DND-41 (cell line): ENCODE data around the gene SULT1A1.
"Not testable (repeated sequence)": the region's sequence is repeated elsewhere in the genome, so short reads cannot be mapped to it uniquely, and the experiment has no call there.

ENCODE experiments used
- ATAC-seq: fragments of 200-7000 bp; cut with Tn5 transposase; 3 replicates; pipeline ENCODE4 v1.9.1; 2021; ENCODE audit warnings: low read depth; ENCODE audit not compliant: insufficient read depth
- DNase-seq: peaks from one replicate; pipeline ENCODE4 v3.0.0-alpha.2; 2020
- H2AFZ ChIP-seq: 2 replicates; pipeline ENCODE4 v1.6.0; 2012; ENCODE audit warnings: low read depth, low read length
- H3K27ac ChIP-seq: 2 replicates; pipeline ENCODE4 v1.5.1; 2012; ENCODE audit warnings: low read length, inconsistent platforms
- H3K27me3 ChIP-seq: fragments of 200-600 bp; sonication (generic); 2 replicates; pipeline ENCODE4 v1.6.0; 2012; ENCODE audit warnings: low read length, mild to moderate bottlenecking, inconsistent platforms; ENCODE audit not compliant: insufficient read depth, poor library complexity
- H3K36me3 ChIP-seq: 2 replicates; pipeline ENCODE4 v1.5.1; 2012; ENCODE audit warnings: low read length, inconsistent platforms; ENCODE audit not compliant: insufficient read depth
- H3K4me1 ChIP-seq: 2 replicates; pipeline ENCODE4 v1.5.1; 2012; ENCODE audit warnings: mild to moderate bottlenecking, low read length; ENCODE audit not compliant: insufficient read depth
- H3K4me2 ChIP-seq: 2 replicates; pipeline ENCODE4 v1.6.0; 2012; ENCODE audit warnings: mild to moderate bottlenecking, moderate library complexity, low read length, inconsistent platforms; ENCODE audit not compliant: insufficient read depth
- H3K4me3 ChIP-seq, 2 experiments: fragments of 200-600 bp in 1 of 2; shearing (Covaris generic) in 1 of 2; 2 replicates each; pipeline ENCODE4 v1.5.1; 2012 to 2016; ENCODE audit warnings: inconsistent platforms in 2 of 2, low read length in 2 of 2, mild to moderate bottlenecking in 2 of 2, low read depth in 1 of 2, moderate library complexity in 1 of 2
- H3K79me2 ChIP-seq: 2 replicates; pipeline ENCODE4 v1.6.0; 2012; ENCODE audit warnings: low read length, inconsistent platforms; ENCODE audit not compliant: insufficient read depth
- H3K9ac ChIP-seq: 2 replicates; pipeline ENCODE4 v1.6.0; 2012; ENCODE audit warnings: low read depth, mild to moderate bottlenecking, inconsistent platforms, low read length, moderate library complexity
- H3K9me3 ChIP-seq: 2 replicates; pipeline ENCODE4 v1.5.1; 2012; ENCODE audit warnings: low read length, moderate library complexity, mild to moderate bottlenecking, inconsistent platforms; ENCODE audit not compliant: insufficient read depth, severe bottlenecking
- H4K20me1 ChIP-seq: 2 replicates; pipeline ENCODE4 v1.6.0; 2012; ENCODE audit warnings: low read length; ENCODE audit not compliant: insufficient read depth
- EZH2 ChIP-seq: IDR thresholded peaks from 3 replicates; pipeline ENCODE4 v1.6.1; 2012; ENCODE audit warnings: borderline replicate concordance, low read depth, mild to moderate bottlenecking, moderate library complexity, low read length, inconsistent platforms; ENCODE audit not compliant: severe bottlenecking
- TF ChIP-seq, protein P1 (sequence below): IDR thresholded peaks from 2 replicates; pipeline ENCODE4 v1.5.1; 2012; ENCODE audit warnings: borderline replicate concordance, low read length, moderate library complexity, mild to moderate bottlenecking; ENCODE audit not compliant: poor library complexity, severe bottlenecking; ENCODE audit errors: extremely low read depth

The SULT1A1 gene

GRCh38 chr16:28609631-28610594, at the start of gene SULT1A1:
Gene SULT1A1 (minus strand): TSS chr16:28610044. CDS start chr16:28608855, 1,189 bp downstream.
- Histone ChIP-seq H3K27ac (no peak within 1 kb of the TSS), H3K36me3 (no peaks in the 10 kb centered on the region), H3K4me2 (no peak within 1 kb of the TSS), H3K9me3 (no peaks in the 10 kb centered on the region), H3K79me2 (no peaks in the 10 kb centered on the region), H3K9ac (no peak within 1 kb of the TSS), H3K4me1 (no peaks in the 10 kb centered on the region), H4K20me1 (no peaks in the 10 kb centered on the region), H3K27me3 (no peaks in the 10 kb centered on the region), H2AFZ (no peak within 1 kb of the TSS), H3K4me3 (no peak within 1 kb of the TSS)
- TF ChIP-seq EZH2: no peak
- TF ChIP-seq, protein P1, sequence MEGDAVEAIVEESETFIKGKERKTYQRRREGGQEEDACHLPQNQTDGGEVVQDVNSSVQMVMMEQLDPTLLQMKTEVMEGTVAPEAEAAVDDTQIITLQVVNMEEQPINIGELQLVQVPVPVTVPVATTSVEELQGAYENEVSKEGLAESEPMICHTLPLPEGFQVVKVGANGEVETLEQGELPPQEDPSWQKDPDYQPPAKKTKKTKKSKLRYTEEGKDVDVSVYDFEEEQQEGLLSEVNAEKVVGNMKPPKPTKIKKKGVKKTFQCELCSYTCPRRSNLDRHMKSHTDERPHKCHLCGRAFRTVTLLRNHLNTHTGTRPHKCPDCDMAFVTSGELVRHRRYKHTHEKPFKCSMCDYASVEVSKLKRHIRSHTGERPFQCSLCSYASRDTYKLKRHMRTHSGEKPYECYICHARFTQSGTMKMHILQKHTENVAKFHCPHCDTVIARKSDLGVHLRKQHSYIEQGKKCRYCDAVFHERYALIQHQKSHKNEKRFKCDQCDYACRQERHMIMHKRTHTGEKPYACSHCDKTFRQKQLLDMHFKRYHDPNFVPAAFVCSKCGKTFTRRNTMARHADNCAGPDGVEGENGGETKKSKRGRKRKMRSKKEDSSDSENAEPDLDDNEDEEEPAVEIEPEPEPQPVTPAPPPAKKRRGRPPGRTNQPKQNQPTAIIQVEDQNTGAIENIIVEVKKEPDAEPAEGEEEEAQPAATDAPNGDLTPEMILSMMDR: no peak
- no peak for ATAC-seq
- DNase-seq: no peak

DNA sequence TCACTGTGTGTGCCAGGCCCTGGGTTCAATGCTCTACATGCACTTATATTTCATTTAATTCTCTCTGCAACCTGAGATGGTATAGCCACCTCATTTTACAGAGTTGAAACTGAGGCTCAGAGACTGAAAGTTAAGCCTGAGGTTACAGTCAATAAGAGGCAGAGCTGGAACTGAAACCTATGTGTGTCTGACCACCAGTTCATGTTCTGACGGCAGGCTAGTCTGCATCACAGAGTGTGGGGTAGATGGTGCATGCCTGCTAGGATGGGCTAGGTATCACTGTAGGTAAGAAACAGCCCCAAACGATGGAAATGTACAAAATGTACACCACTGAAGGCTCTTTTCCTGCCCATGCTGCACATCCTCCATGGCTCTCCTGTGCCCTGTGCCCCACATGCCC, 30.1 kb upstream of the SULT1A1 start:
- H3K4me2 ChIP-seq, H2AFZ ChIP-seq, H3K4me1 ChIP-seq, H3K79me2 ChIP-seq, H3K27me3 ChIP-seq, H3K9ac ChIP-seq, H3K9me3 ChIP-seq, ATAC-seq, H3K36me3 ChIP-seq, H4K20me1 ChIP-seq, H3K4me3 ChIP-seq, DNase-seq, H3K27ac ChIP-seq: not testable (repeated sequence)

GRCh38 chr16:28638359-28638758, 28.5 kb upstream of the SULT1A1 start:
- H3K4me3 ChIP-seq, H3K9me3 ChIP-seq, H3K79me2 ChIP-seq, H4K20me1 ChIP-seq, H3K4me1 ChIP-seq, H2AFZ ChIP-seq, DNase-seq, H3K27me3 ChIP-seq, H3K36me3 ChIP-seq, ATAC-seq, H3K4me2 ChIP-seq, H3K27ac ChIP-seq, H3K9ac ChIP-seq: not testable (repeated sequence)

DNA sequence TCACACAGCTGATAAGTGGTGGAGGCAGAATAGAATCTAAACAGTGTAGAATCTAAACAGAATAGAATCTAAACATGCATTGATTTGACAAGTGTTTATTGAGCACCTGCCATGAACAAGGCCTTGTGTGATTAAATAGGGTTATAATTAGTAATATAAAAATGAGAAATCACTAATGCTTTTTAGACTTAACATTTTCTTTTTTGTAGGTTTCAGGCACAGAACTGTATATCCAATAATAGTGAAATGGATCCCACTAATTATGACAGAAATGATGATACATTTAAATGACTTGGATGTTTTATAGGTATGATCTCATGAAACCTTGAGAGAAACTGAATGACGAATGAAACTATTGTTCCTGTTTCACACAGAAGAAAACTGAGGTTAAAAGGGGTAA, 27.9 kb upstream of the SULT1A1 start, which contains the start of gene NPIPB8:
Gene NPIPB8 (plus strand): TSS at position 301 of the 400 bp plus-strand sequence. CDS start 296 bp downstream, outside the sequence.
- H2AFZ ChIP-seq, H3K4me3 ChIP-seq, H3K36me3 ChIP-seq, H3K79me2 ChIP-seq, H3K4me1 ChIP-seq, H3K27ac ChIP-seq, H3K27me3 ChIP-seq, H3K9ac ChIP-seq, ATAC-seq, H4K20me1 ChIP-seq, H3K9me3 ChIP-seq, DNase-seq, H3K4me2 ChIP-seq: not testable (repeated sequence)

GRCh38 chr16:28636093-28636823, 26.4 kb upstream of the SULT1A1 start:
- not testable (repeated sequence) for H3K4me2 ChIP-seq, H3K9ac ChIP-seq, H3K4me3 ChIP-seq, H3K36me3 ChIP-seq, H2AFZ ChIP-seq, H4K20me1 ChIP-seq, H3K9me3 ChIP-seq, DNase-seq, H3K79me2 ChIP-seq, ATAC-seq, H3K27ac ChIP-seq, H3K4me1 ChIP-seq, H3K27me3 ChIP-seq

GRCh38 chr16:28630905-28631304, 21.1 kb upstream of the SULT1A1 start:
- not testable (repeated sequence) for H3K9ac ChIP-seq, DNase-seq, H3K4me1 ChIP-seq, H3K27ac ChIP-seq, H4K20me1 ChIP-seq, H3K4me2 ChIP-seq, H3K9me3 ChIP-seq, ATAC-seq, H3K27me3 ChIP-seq, H3K36me3 ChIP-seq, H2AFZ ChIP-seq, H3K79me2 ChIP-seq, H3K4me3 ChIP-seq
